IMR-90 (cell line): ENCODE results near the gene CHPF. TPM values are rescaled to one million over a fixed set of nuclear protein-coding genes. Genes with fewer than 3 reads are reported as not detected.
A peak's percentile ranks its signal among the peaks of the same experiment; 100 is the strongest.

ENCODE experiments used
- ATAC-seq: fragments of 200-7000 bp; cut with Tn5 transposase; 2 replicates; pipeline ENCODE4 v1.9.1; 2020; ENCODE audit warnings: low read depth, mild to moderate bottlenecking, moderate library complexity
- BruUV-seq: library from RNA; stranded (reverse); fragments of 400-500 nt; replicated peaks from 2 replicates; lab custom pipeline; 2021; lab: Mats Ljungman, UMichigan
- CTCF ChIA-PET: fragments of 300-600 bp; formaldehyde crosslinking; extraction: SDS; loops from one replicate; lab custom pipeline; 2021; ENCODE audit warnings: antibody characterized with exemption; lab: Yijun Ruan, JAX
- POLR2A ChIA-PET: fragments of 300-600 bp; sonication (Branson Sonifier 250); formaldehyde crosslinking; loops from one replicate; lab custom pipeline; 2022; ENCODE audit warnings: antibody characterized with exemption; ENCODE audit not compliant: unreplicated experiment; lab: Charles Lee
- DNase-seq: peaks from one replicate; pipeline ENCODE4 v3.0.0; 2013
- H2AFZ ChIP-seq: replicated peaks from 2 replicates; pipeline ENCODE3; 2013; ENCODE audit warnings: low read length, mild to moderate bottlenecking; ENCODE audit not compliant: poor library complexity
- H2AK5ac ChIP-seq: 2 replicates; pipeline ENCODE4 v1.6.1; 2013; ENCODE audit warnings: low read depth, low read length, inconsistent platforms
- H2AK9ac ChIP-seq: replicated peaks from 2 replicates; pipeline ENCODE3; 2013; ENCODE audit warnings: mild to moderate bottlenecking, low read depth, low read length, moderate library complexity; ENCODE audit not compliant: poor library complexity
- H2BK120ac ChIP-seq: 2 replicates; pipeline ENCODE4 v1.6.1; 2013; ENCODE audit warnings: low read depth, low read length, inconsistent platforms
- H2BK15ac ChIP-seq: 3 replicates; pipeline ENCODE4 v1.6.1; 2013; ENCODE audit warnings: low read depth, low read length, inconsistent platforms
- H2BK20ac ChIP-seq: 2 replicates; pipeline ENCODE4 v1.6.1; 2013; ENCODE audit warnings: low read depth, mild to moderate bottlenecking, inconsistent platforms, low read length, moderate library complexity
- H2BK5ac ChIP-seq: 2 replicates; pipeline ENCODE4 v1.6.1; 2013; ENCODE audit warnings: mild to moderate bottlenecking, low read depth, low read length, inconsistent platforms; ENCODE audit not compliant: poor library complexity, severe bottlenecking
- H3K14ac ChIP-seq: replicated peaks from 2 replicates; pipeline ENCODE4 v1.6.1; 2013; ENCODE audit warnings: low read depth, low read length, inconsistent platforms
- H3K18ac ChIP-seq: 2 replicates; pipeline ENCODE4 v1.6.1; 2013; ENCODE audit warnings: low read depth, low read length, control low read depth
- H3K23ac ChIP-seq: 2 replicates; pipeline ENCODE4 v1.6.1; 2013; ENCODE audit warnings: low read depth, low read length, inconsistent platforms
- H3K27ac ChIP-seq: 2 replicates; pipeline ENCODE4 v1.5.1; 2013; ENCODE audit warnings: mild to moderate bottlenecking, control low read depth, low read length; ENCODE audit not compliant: insufficient read depth
- H3K27me3 ChIP-seq: 2 replicates; pipeline ENCODE4 v1.6.1; 2013; ENCODE audit warnings: low read length; ENCODE audit not compliant: control insufficient read depth, insufficient read depth
- H3K36me3 ChIP-seq: 2 replicates; pipeline ENCODE4 v1.6.1; 2013; ENCODE audit warnings: low read length, mixed read lengths; ENCODE audit not compliant: control insufficient read depth, insufficient read depth
- H3K4ac ChIP-seq: 2 replicates; pipeline ENCODE4 v1.6.1; 2013; ENCODE audit warnings: low read depth, low read length, inconsistent platforms
- H3K4me1 ChIP-seq: 2 replicates; pipeline ENCODE4 v1.6.1; 2013; ENCODE audit warnings: low read length, mixed read lengths; ENCODE audit not compliant: control insufficient read depth, insufficient read depth
- H3K4me2 ChIP-seq: 2 replicates; pipeline ENCODE4 v1.6.1; 2013; ENCODE audit warnings: low read depth, mild to moderate bottlenecking, control low read depth, low read length, moderate library complexity
- H3K4me3 ChIP-seq: 2 replicates; pipeline ENCODE4 v1.5.1; 2013; ENCODE audit warnings: low read depth, mild to moderate bottlenecking, control low read depth, low read length, moderate library complexity; ENCODE audit not compliant: insufficient read depth
- H3K56ac ChIP-seq: 2 replicates; pipeline ENCODE4 v1.6.1; 2013; ENCODE audit warnings: low read length, inconsistent platforms; ENCODE audit not compliant: insufficient read depth; ENCODE audit errors: extremely low read depth
- H3K79me1 ChIP-seq, 2 experiments: 2 replicates each; pipeline ENCODE4 v1.6.1; 2013; ENCODE audit warnings: low read length in 2 of 2, inconsistent platforms in 1 of 2, low read depth in 1 of 2
- H3K9ac ChIP-seq: 2 replicates; pipeline ENCODE4 v1.6.1; 2013; ENCODE audit warnings: low read depth, low read length, control low read depth
- H3K9me1 ChIP-seq: 2 replicates; pipeline ENCODE4 v1.6.1; 2013; ENCODE audit warnings: low read length, inconsistent platforms; ENCODE audit not compliant: insufficient read depth
- H3K9me3 ChIP-seq: 2 replicates; pipeline ENCODE4 v1.6.1; 2013; ENCODE audit warnings: low read length; ENCODE audit not compliant: control insufficient read depth, insufficient read depth
- H4K20me1 ChIP-seq: 2 replicates; pipeline ENCODE4 v1.6.1; 2013; ENCODE audit warnings: low read length, inconsistent platforms; ENCODE audit not compliant: insufficient read depth
- H4K5ac ChIP-seq: 2 replicates; pipeline ENCODE4 v1.6.1; 2013; ENCODE audit warnings: mild to moderate bottlenecking, low read depth, low read length, control low read depth
- H4K8ac ChIP-seq, 2 experiments: 2 replicates each; pipeline ENCODE4 v1.6.1; 2013; ENCODE audit warnings: low read depth in 2 of 2, low read length in 2 of 2, control low read depth in 1 of 2, inconsistent platforms in 1 of 2
- H4K91ac ChIP-seq: 2 replicates; pipeline ENCODE4 v1.6.1; 2013; ENCODE audit warnings: low read depth, low read length, inconsistent platforms; ENCODE audit not compliant: insufficient read depth
- CHD1 ChIP-seq: IDR thresholded peaks from 2 replicates; pipeline ENCODE4 v1.6.1; 2012; ENCODE audit warnings: low read depth, low read length, improper control_type of control experiment
- ELK1 ChIP-seq: fragments of 150-350 bp; IDR thresholded peaks from 2 replicates; pipeline ENCODE4 v1.6.1; 2016; ENCODE audit warnings: low read depth, mild to moderate bottlenecking, low read length, moderate library complexity, borderline replicate concordance
- FOS ChIP-seq: fragments of 150-350 bp; IDR thresholded peaks from 2 replicates; pipeline ENCODE4 v1.6.1; 2016; ENCODE audit warnings: low read depth, low read length
- MAZ ChIP-seq: IDR thresholded peaks from 2 replicates; pipeline ENCODE4 v1.6.1; 2012; ENCODE audit warnings: low read depth, mild to moderate bottlenecking, low read length, improper control_type of control experiment, moderate library complexity, borderline replicate concordance
- MXI1 ChIP-seq: IDR thresholded peaks from 2 replicates; pipeline ENCODE4 v1.6.1; 2012; ENCODE audit warnings: low read depth, mild to moderate bottlenecking, low read length, moderate library complexity, borderline replicate concordance
- NFE2L2 ChIP-seq: fragments of 150-350 bp; IDR thresholded peaks from 2 replicates; pipeline ENCODE4 v1.6.1; 2016; ENCODE audit warnings: low read depth, mild to moderate bottlenecking, low read length
- POLR2A ChIP-seq: IDR thresholded peaks from 2 replicates; pipeline ENCODE4 v1.6.1; 2012; ENCODE audit warnings: mild to moderate bottlenecking, low read depth, low read length
- RAD21 ChIP-seq: IDR thresholded peaks from 2 replicates; pipeline ENCODE4 v1.6.1; 2012; ENCODE audit warnings: low read length, improper control_type of control experiment
- SMC3 ChIP-seq: fragments of 150-350 bp; IDR thresholded peaks from 2 replicates; pipeline ENCODE4 v1.6.1; 2016; ENCODE audit warnings: low read depth, mild to moderate bottlenecking, antibody characterized with exemption, low read length, moderate library complexity
- USF2 ChIP-seq: fragments of 150-350 bp; IDR thresholded peaks from 2 replicates; pipeline ENCODE4 v1.6.1; 2017; ENCODE audit warnings: mild to moderate bottlenecking, antibody characterized with exemption, low read length, low read depth
- WGBS, 2 experiments: methylation state at CpG; one replicate each; pipeline versions ENCODE4 v1.1.5 to v1.1.7; 2013; ENCODE audit warnings: missing lambda C conversion rate in 2 of 2; ENCODE audit not compliant: insufficient read length in 1 of 2; ENCODE audit errors: extremely low coverage in 2 of 2; 5-methylcytosine and 5-hydroxymethylcytosine counted together
- dilution Hi-C: fragments of 300-500 bp; cut with HindIII; formaldehyde crosslinking; loops from one replicate; pipeline ENCODE4 v1.14.3; 2018; ENCODE audit warnings: low sequenced_read_pairs; ENCODE audit not compliant: unreplicated experiment
- in situ Hi-C: fragments of 300-500 bp; cut with MboI; formaldehyde crosslinking; loops from 3 replicates; pipeline ENCODE4 v1.14.3; 2019; ENCODE audit warnings: low sequenced_read_pairs, inconsistent platforms, mixed read lengths
- intact Hi-C: fragments of 100-400 bp; cut with micrococcal nuclease; formaldehyde crosslinking; loops from 2 replicates; pipeline ENCODE4 v1.10.0; 2022
- polyA plus RNA-seq, 3 experiments: library from polyadenylated mRNA; depleted of rRNA; stranded (reverse); fragments of >200 nt; gene quantifications; 2 replicates each; pipeline ENCODE4 v1.2.3, GENCODE V29; 2012; ENCODE audit warnings: low replicate concordance in 1 of 3
- total RNA-seq: library from RNA; depleted of rRNA; stranded (reverse); fragments of >200 nt; gene quantifications from 2 replicates; pipeline ENCODE4 v1.2.3, GENCODE V29; 2012
- TF ChIP-seq, protein P1 (sequence below): conservative IDR thresholded peaks from 2 replicates; pipeline ENCODE4 v1.5.1; 2012; ENCODE audit warnings: mild to moderate bottlenecking, low read depth, low read length, improper control_type of control experiment

The CHPF gene
- total and polyA plus RNA-seq, 2 of the 4 experiments (the other 2 are of a cell fraction), result 24.0 to 115 TPM

- Histone ChIP-seq H2BK20ac (no peak overlapping the region), H3K4ac (no peak overlapping the region), H3K9me3 (no peaks in the 10 kb centered on the region), H4K5ac (no peak overlapping the region), H3K4me1 (peaks cover 15% of the 10 kb centered on the region), H3K27me3 (no peaks in the 10 kb centered on the region; the same call in 1 of the 2 replicates), H3K56ac (no peak overlapping the region), H3K14ac (no peak overlapping the region), H3K9ac (0 out of 2 replicates have a peak overlapping the region, but pooled peaks have one; percentile 8), H4K91ac (no peak overlapping the region), H4K8ac (peak overlapping the region in 1 of 2 experiments; percentile 11; a peak in 1 of 4 replicates), H3K23ac (no peak overlapping the region), H2AK5ac (peak overlapping the region; percentile 38), H3K4me2 (no peak overlapping the region), H2AK9ac (peak overlapping the region; percentile 48), H4K20me1 (no peaks in the 10 kb centered on the region), H2AFZ (peak overlapping the region; percentile 73), H2BK15ac (no peak overlapping the region), H2BK5ac (no peak overlapping the region), H3K9me1 (peaks cover 12% of the 10 kb centered on the region), H3K79me1 (peaks cover 14 to 19% of the 10 kb centered on the region in 2 experiments), H3K18ac (no peak overlapping the region), H3K27ac (no peak overlapping the region), H2BK120ac (no peak overlapping the region), H3K36me3 (peaks cover 12% of the 10 kb centered on the region; the same call in 1 of the 2 replicates), H3K4me3 (no peak overlapping the region)
- dilution Hi-C loops (no loop called here), intact Hi-C loops (loop anchor here (1.0 kb wide), 1 partner anchor 35 kb away; no protein-coding TSS in a partner anchor), in situ Hi-C loops (no loop called here)
- TF ChIP-seq USF2 (peak; percentile 94), POLR2A (no peak), FOS (no peak), RAD21 (peak; percentile 50), SMC3 (peak; percentile 68), ELK1 (no peak), NFE2L2 (no peak), MXI1 (0 out of 2 replicates have a peak, but pooled peaks have one; percentile 33), CHD1 (no peak), MAZ (peak; percentile 86; the same call in 1 of the 2 replicates)
- TF ChIP-seq, protein P1, sequence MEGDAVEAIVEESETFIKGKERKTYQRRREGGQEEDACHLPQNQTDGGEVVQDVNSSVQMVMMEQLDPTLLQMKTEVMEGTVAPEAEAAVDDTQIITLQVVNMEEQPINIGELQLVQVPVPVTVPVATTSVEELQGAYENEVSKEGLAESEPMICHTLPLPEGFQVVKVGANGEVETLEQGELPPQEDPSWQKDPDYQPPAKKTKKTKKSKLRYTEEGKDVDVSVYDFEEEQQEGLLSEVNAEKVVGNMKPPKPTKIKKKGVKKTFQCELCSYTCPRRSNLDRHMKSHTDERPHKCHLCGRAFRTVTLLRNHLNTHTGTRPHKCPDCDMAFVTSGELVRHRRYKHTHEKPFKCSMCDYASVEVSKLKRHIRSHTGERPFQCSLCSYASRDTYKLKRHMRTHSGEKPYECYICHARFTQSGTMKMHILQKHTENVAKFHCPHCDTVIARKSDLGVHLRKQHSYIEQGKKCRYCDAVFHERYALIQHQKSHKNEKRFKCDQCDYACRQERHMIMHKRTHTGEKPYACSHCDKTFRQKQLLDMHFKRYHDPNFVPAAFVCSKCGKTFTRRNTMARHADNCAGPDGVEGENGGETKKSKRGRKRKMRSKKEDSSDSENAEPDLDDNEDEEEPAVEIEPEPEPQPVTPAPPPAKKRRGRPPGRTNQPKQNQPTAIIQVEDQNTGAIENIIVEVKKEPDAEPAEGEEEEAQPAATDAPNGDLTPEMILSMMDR, result peak; percentile 72
- DNase-seq, result peak; percentile 74
- ChIA-PET CTCF (interaction anchor here (0.6 to 2.0 kb wide), 17 partner anchors 10 to 134 kb away, joined by 3 to 17 read pairs (median 4); no protein-coding TSS in a partner anchor), POLR2A (no interaction called here)
- peak; percentile 24 for ATAC-seq
- BruUV-seq, result no TSS peak
- 61% methylated on average over 5 of the region's 14 CpGs; no CpG with 5 or more reads in 1 of the 2 experiments for WGBS, 2 experiments
Measured at GRCh38 chr2:219495531-219496122, 48.0 kb downstream of the CHPF start.
